Activated T-helper 9 cell treated with anti-CD3 and anti-CD28 coated beads, Interleukin-2, amount 50 U/mL, for 16 hours (primary cell): ENCODE results near the gene CCDC157.

ENCODE experiments used
- DNase-seq: peaks from one replicate; pipeline ENCODE4 v3.0.0-alpha.2; 2020; ENCODE audit warnings: low read depth

CCDC157 gene

GRCh38 chr22:30357236-30357570 is 396 bp downstream of the CCDC157 start:
- no peak for DNase-seq

- DNase-seq: no peak
Measured at GRCh38 chr22:30357650-30358215, 926 bp downstream of the CCDC157 start.

GRCh38 chr22:30358541-30358940 is 1.7 kb downstream of the CCDC157 start:
- DNase-seq: no peak

DNA sequence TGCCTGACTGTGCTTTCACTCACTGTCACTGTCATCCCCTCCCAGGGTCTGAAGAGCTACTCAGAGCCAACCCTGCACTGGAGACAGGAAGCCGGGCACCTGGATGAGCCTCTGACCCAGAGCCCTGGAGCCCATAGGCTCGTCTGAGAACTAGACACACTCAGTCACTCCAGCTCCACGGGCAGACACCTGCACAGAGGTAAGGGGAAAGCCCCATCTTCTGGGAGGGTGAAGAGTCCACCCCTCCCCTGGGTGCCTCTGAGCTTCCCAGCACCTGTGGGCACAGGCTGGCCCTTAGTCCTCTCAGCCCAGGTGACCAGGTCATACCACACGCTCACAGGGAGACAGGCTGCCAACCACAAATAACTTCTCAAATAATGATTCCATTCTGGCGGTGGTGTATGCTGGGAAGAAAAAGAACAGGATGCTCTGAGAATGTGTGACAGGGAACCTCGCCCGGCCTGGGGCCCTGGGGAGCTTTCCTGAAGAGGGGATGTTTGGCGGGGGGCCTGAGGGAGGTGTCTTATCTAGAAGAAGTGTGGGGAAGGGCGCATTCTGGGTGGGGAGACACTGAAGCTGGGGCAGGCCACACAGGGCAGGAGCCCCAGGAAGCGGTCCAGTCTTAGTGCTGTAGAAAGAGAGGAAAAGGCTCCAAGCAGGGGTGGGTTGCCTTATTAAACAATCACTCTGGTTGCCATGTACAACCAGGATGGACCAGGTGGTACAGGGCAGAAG is 5.3 kb downstream of the CCDC157 start:
- DNase-seq: no peak

DNA sequence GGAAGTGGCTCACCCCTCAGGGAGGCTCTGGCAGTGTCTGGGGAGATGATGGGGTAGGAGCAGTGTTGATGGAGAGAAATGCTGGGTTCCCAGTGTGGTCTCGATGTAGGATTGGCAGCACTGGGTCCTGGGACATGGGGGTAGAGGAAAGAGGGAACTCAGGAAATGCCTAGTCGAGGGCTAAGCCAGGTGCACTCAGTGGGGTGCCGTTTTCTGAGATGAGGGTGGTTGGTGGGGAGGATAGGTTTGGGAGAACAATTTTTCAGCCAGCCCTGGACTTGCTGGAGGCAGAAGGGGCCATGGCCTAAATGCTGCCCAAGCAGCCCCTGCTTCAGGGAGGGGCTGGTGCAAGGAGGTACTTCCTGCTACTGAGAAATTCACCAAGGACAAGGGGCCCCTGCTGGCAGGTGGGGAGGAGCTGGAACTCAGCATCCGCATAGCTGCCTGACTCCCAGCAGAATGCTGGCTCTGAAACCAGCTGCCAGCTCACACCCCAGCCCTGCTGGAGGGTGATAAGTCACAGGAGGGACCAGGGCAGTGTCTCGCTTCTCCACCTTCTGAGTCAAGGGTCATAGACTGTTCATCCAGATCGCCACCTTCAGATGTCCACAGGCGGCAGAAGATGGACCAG is 6.0 kb downstream of the CCDC157 start:
- no peak for DNase-seq

DNA sequence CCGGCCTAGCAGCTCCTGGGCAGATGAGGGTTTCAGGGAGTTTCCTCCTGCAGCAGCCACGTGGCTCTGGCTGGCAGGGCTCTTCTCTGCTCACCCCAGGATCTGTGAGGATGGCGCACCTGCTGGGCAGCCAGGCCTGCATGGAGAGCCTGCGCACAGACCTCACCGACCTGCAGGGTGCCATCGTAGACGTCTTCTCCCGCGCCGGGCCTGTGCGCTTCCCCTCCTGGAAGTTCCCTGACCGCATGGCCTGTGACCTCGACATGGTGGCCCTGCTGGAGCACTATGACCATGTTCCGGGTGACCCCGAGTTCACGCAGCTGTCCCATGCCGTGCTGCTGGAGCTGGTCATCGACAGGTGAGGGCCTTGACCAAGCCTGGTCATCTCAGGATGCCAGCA is 9.1 kb downstream of the CCDC157 start:
- DNase-seq: no peak

GRCh38 chr22:30368420-30368819 is 11.6 kb downstream of the CCDC157 start:
- no peak for DNase-seq

- DNase-seq: no peak
Measured at GRCh38 chr22:30370641-30371230, 13.9 kb downstream of the CCDC157 start.

- DNase-seq: no peak
Measured at GRCh38 chr22:30371321-30371720, 14.5 kb downstream of the CCDC157 start.

DNA sequence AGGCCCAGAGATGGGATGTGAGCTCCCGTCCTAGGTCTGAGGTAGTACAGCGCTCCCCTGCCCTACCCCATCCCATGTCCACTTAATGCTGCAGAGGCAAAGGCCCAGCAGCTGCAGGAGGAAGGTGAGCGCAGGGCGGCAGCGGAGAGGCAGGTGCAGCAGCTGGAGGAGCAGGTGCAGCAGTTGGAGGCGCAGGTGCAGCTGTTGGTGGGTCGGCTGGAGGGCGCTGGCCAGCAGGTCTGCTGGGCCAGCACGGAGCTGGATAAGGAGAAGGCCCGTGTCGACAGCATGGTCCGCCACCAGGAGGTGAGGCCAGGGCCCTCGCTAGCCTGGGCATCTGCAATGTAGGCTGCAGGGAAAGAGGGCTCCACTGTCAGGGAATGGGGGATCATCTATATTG is 15.2 kb downstream of the CCDC157 start:
- no peak for DNase-seq

GRCh38 chr22:30372915-30373314 is 16.1 kb downstream of the CCDC157 start:
- no peak for DNase-seq

GRCh38 chr22:30373331-30374325 is 16.8 kb downstream of the CCDC157 start:
- no peak for DNase-seq

DNA sequence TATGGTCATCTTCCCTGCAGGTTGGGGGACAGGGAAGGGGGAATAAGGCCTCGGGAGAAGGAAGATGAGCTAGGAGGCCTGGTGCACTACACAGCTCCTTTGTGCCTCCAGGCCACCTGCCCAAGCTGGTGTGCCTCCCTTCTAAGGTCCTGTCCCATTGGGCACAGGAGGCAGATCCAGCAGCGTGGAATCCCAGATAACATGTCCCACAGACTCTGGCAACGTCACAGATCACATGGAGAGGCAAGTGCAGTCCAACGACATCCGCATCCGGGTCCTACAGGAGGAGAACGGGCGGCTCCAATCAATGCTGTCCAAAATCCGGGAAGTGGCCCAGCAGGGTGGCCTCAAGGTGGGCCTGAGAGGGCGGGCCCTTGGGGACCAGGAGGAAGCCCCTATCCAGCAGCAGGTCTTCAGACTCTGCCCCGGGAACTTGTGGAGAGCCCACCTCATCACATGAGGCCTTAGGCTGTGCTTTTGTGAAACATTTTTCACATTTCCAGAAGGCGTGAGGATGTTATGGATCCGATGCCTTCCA is 18.6 kb downstream of the CCDC157 start:
- no peak for DNase-seq

GRCh38 chr22:30380011-30380410 is 23.2 kb downstream of the CCDC157 start:
- no peak for DNase-seq

- no peak for DNase-seq
Measured at GRCh38 chr22:30381264-30381663, 24.5 kb downstream of the CCDC157 start.

DNA sequence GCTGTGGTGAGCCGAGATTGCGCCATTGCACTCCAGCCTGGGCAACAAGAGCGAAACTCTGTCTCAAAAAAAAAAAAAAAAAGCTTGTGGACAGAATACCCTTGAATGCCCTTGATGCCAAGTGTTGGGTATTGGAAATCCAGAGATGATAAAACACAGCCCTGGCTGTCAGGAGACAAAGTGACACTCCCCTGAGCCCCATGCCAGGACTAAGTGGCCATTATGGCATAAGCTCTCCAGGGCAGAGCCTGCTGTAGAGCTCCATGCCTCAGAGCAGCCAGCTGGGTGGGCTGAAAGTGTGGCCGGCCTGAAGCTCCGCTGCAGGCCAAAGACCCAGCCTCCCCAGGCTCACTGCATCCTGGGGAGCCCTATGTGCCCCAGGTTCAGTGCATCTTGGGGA is 25.5 kb downstream of the CCDC157 start:
- DNase-seq: no peak

GRCh38 chr22:30383061-30383460 is 26.3 kb downstream of the CCDC157 start:
- DNase-seq: no peak

GRCh38 chr22:30385942-30386341 is 29.1 kb downstream of the CCDC157 start:
- DNase-seq: no peak

GRCh38 chr22:30386608-30386959 is 29.8 kb downstream of the CCDC157 start:
- DNase-seq: no peak

DNA sequence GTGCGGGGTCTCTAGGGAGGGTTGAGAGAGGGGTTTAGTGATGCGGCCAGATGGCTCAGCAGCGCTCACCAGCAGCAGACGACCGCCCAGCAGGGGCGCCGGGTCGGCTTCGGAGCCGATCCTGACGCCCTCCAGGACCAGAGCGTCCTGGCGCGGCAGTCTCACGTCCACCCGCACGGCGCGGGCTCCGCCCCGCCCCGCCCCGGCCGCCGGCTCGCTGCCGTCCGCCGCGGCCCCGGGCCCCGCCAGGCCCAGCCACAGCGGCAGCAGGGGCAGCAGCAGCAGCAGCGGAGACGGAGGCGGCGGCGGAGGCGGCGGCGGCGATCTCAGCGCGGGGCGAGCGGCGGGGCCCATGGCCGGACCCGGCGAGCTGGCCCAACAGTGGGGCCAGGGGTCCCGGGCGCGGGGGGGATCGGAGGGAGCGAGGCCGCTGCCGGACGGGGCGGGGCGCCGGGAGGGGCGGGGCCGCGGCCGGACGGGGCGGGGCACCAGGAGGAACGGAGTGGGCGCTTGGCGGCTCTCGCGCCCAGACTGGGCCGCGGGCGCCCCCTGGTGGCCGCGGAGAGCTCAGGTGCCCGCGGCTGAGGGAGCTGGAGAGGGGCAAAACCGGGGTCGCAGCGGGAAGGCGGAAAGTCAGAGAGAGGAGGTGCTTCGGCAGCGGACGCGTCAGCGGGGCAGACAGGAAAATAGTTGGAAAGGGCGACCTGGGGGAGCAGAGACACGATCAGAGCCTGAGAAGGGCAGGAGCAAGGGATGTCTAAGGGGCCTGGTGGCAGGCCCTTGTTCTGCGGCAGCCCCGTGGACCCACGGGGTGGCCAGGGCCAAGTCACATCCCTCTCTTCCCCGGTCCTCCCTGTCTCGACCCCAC is 30.4 kb downstream of the CCDC157 start, which contains the start of gene RNF215:
Gene RNF215, minus strand, starts transcription at position 452 of the 868 bp plus-strand sequence. Its CDS starts 98 bp downstream, at position 354.
- DNase-seq: peak; percentile 76
